IMR-90 (cell line): ENCODE measurements around the gene PALM3. TPM values are rescaled to one million over a fixed set of nuclear protein-coding genes. Genes with fewer than 3 reads are reported as not detected.

Experiments
- ATAC-seq: fragments of 200-7000 bp; cut with Tn5 transposase; 2 replicates; pipeline ENCODE4 v1.9.1; 2020; ENCODE audit warnings: low read depth, mild to moderate bottlenecking, moderate library complexity
- BruUV-seq: library from RNA; stranded (reverse); fragments of 400-500 nt; replicated peaks from 2 replicates; lab custom pipeline; 2021; lab: Mats Ljungman, UMichigan
- CTCF ChIA-PET: fragments of 300-600 bp; formaldehyde crosslinking; extraction: SDS; loops from one replicate; lab custom pipeline; 2021; ENCODE audit warnings: antibody characterized with exemption; lab: Yijun Ruan, JAX
- POLR2A ChIA-PET: fragments of 300-600 bp; sonication (Branson Sonifier 250); formaldehyde crosslinking; loops from one replicate; lab custom pipeline; 2022; ENCODE audit warnings: antibody characterized with exemption; ENCODE audit not compliant: unreplicated experiment; lab: Charles Lee
- DNase-seq: peaks from one replicate; pipeline ENCODE4 v3.0.0; 2013
- H2AFZ ChIP-seq: replicated peaks from 2 replicates; pipeline ENCODE3; 2013; ENCODE audit warnings: low read length, mild to moderate bottlenecking; ENCODE audit not compliant: poor library complexity
- H2AK5ac ChIP-seq: 2 replicates; pipeline ENCODE4 v1.6.1; 2013; ENCODE audit warnings: low read depth, low read length, inconsistent platforms
- H2AK9ac ChIP-seq: replicated peaks from 2 replicates; pipeline ENCODE3; 2013; ENCODE audit warnings: mild to moderate bottlenecking, low read depth, low read length, moderate library complexity; ENCODE audit not compliant: poor library complexity
- H2BK120ac ChIP-seq: 2 replicates; pipeline ENCODE4 v1.6.1; 2013; ENCODE audit warnings: low read depth, low read length, inconsistent platforms
- H2BK15ac ChIP-seq: 3 replicates; pipeline ENCODE4 v1.6.1; 2013; ENCODE audit warnings: low read depth, low read length, inconsistent platforms
- H2BK20ac ChIP-seq: 2 replicates; pipeline ENCODE4 v1.6.1; 2013; ENCODE audit warnings: low read depth, mild to moderate bottlenecking, inconsistent platforms, low read length, moderate library complexity
- H2BK5ac ChIP-seq: 2 replicates; pipeline ENCODE4 v1.6.1; 2013; ENCODE audit warnings: mild to moderate bottlenecking, low read depth, low read length, inconsistent platforms; ENCODE audit not compliant: poor library complexity, severe bottlenecking
- H3K14ac ChIP-seq: replicated peaks from 2 replicates; pipeline ENCODE4 v1.6.1; 2013; ENCODE audit warnings: low read depth, low read length, inconsistent platforms
- H3K18ac ChIP-seq: 2 replicates; pipeline ENCODE4 v1.6.1; 2013; ENCODE audit warnings: low read depth, low read length, control low read depth
- H3K23ac ChIP-seq: 2 replicates; pipeline ENCODE4 v1.6.1; 2013; ENCODE audit warnings: low read depth, low read length, inconsistent platforms
- H3K27ac ChIP-seq: 2 replicates; pipeline ENCODE4 v1.5.1; 2013; ENCODE audit warnings: mild to moderate bottlenecking, control low read depth, low read length; ENCODE audit not compliant: insufficient read depth
- H3K27me3 ChIP-seq: 2 replicates; pipeline ENCODE4 v1.6.1; 2013; ENCODE audit warnings: low read length; ENCODE audit not compliant: control insufficient read depth, insufficient read depth
- H3K36me3 ChIP-seq: 2 replicates; pipeline ENCODE4 v1.6.1; 2013; ENCODE audit warnings: low read length, mixed read lengths; ENCODE audit not compliant: control insufficient read depth, insufficient read depth
- H3K4ac ChIP-seq: 2 replicates; pipeline ENCODE4 v1.6.1; 2013; ENCODE audit warnings: low read depth, low read length, inconsistent platforms
- H3K4me1 ChIP-seq: 2 replicates; pipeline ENCODE4 v1.6.1; 2013; ENCODE audit warnings: low read length, mixed read lengths; ENCODE audit not compliant: control insufficient read depth, insufficient read depth
- H3K4me2 ChIP-seq: 2 replicates; pipeline ENCODE4 v1.6.1; 2013; ENCODE audit warnings: low read depth, mild to moderate bottlenecking, control low read depth, low read length, moderate library complexity
- H3K4me3 ChIP-seq: 2 replicates; pipeline ENCODE4 v1.5.1; 2013; ENCODE audit warnings: low read depth, mild to moderate bottlenecking, control low read depth, low read length, moderate library complexity; ENCODE audit not compliant: insufficient read depth
- H3K56ac ChIP-seq: 2 replicates; pipeline ENCODE4 v1.6.1; 2013; ENCODE audit warnings: low read length, inconsistent platforms; ENCODE audit not compliant: insufficient read depth; ENCODE audit errors: extremely low read depth
- H3K79me1 ChIP-seq, 2 experiments: 2 replicates each; pipeline ENCODE4 v1.6.1; 2013; ENCODE audit warnings: low read length in 2 of 2, inconsistent platforms in 1 of 2, low read depth in 1 of 2
- H3K9ac ChIP-seq: 2 replicates; pipeline ENCODE4 v1.6.1; 2013; ENCODE audit warnings: low read depth, low read length, control low read depth
- H3K9me1 ChIP-seq: 2 replicates; pipeline ENCODE4 v1.6.1; 2013; ENCODE audit warnings: low read length, inconsistent platforms; ENCODE audit not compliant: insufficient read depth
- H3K9me3 ChIP-seq: 2 replicates; pipeline ENCODE4 v1.6.1; 2013; ENCODE audit warnings: low read length; ENCODE audit not compliant: control insufficient read depth, insufficient read depth
- H4K20me1 ChIP-seq: 2 replicates; pipeline ENCODE4 v1.6.1; 2013; ENCODE audit warnings: low read length, inconsistent platforms; ENCODE audit not compliant: insufficient read depth
- H4K5ac ChIP-seq: 2 replicates; pipeline ENCODE4 v1.6.1; 2013; ENCODE audit warnings: mild to moderate bottlenecking, low read depth, low read length, control low read depth
- H4K8ac ChIP-seq, 2 experiments: 2 replicates each; pipeline ENCODE4 v1.6.1; 2013; ENCODE audit warnings: low read depth in 2 of 2, low read length in 2 of 2, control low read depth in 1 of 2, inconsistent platforms in 1 of 2
- H4K91ac ChIP-seq: 2 replicates; pipeline ENCODE4 v1.6.1; 2013; ENCODE audit warnings: low read depth, low read length, inconsistent platforms; ENCODE audit not compliant: insufficient read depth
- BHLHE40 ChIP-seq: fragments of 150-350 bp; IDR thresholded peaks from 2 replicates; pipeline ENCODE4 v1.6.1; 2016; ENCODE audit warnings: mild to moderate bottlenecking, low read depth, low read length
- CEBPB ChIP-seq: IDR thresholded peaks from 2 replicates; pipeline ENCODE4 v1.6.1; 2012; ENCODE audit warnings: low read depth, low read length, improper control_type of control experiment
- RCOR1 ChIP-seq: IDR thresholded peaks from 2 replicates; pipeline ENCODE4 v1.6.1; 2012; ENCODE audit warnings: mild to moderate bottlenecking, low read length, improper control_type of control experiment; ENCODE audit not compliant: insufficient replicate concordance
- WGBS, 2 experiments: methylation state at CpG; one replicate each; pipeline versions ENCODE4 v1.1.5 to v1.1.7; 2013; ENCODE audit warnings: missing lambda C conversion rate in 2 of 2; ENCODE audit not compliant: insufficient read length in 1 of 2; ENCODE audit errors: extremely low coverage in 2 of 2; 5-methylcytosine and 5-hydroxymethylcytosine counted together
- dilution Hi-C: fragments of 300-500 bp; cut with HindIII; formaldehyde crosslinking; loops from one replicate; pipeline ENCODE4 v1.14.3; 2018; ENCODE audit warnings: low sequenced_read_pairs; ENCODE audit not compliant: unreplicated experiment
- in situ Hi-C: fragments of 300-500 bp; cut with MboI; formaldehyde crosslinking; loops from 3 replicates; pipeline ENCODE4 v1.14.3; 2019; ENCODE audit warnings: low sequenced_read_pairs, inconsistent platforms, mixed read lengths
- intact Hi-C: fragments of 100-400 bp; cut with micrococcal nuclease; formaldehyde crosslinking; loops from 2 replicates; pipeline ENCODE4 v1.10.0; 2022
- polyA plus RNA-seq, 3 experiments: library from polyadenylated mRNA; depleted of rRNA; stranded (reverse); fragments of >200 nt; gene quantifications; 2 replicates each; pipeline ENCODE4 v1.2.3, GENCODE V29; 2012; ENCODE audit warnings: low replicate concordance in 1 of 3
- total RNA-seq: library from RNA; depleted of rRNA; stranded (reverse); fragments of >200 nt; gene quantifications from 2 replicates; pipeline ENCODE4 v1.2.3, GENCODE V29; 2012

The PALM3 gene
- total and polyA plus RNA-seq, 2 of the 4 experiments (the other 2 are of a cell fraction), result 0.18 to 0.84 TPM

GRCh38 chr19:14089662-14090508, 28.0 kb upstream of the PALM3 start:
- TF ChIP-seq RCOR1 (no peak), BHLHE40 (no peak), CEBPB (no peak)
- intact Hi-C loops (loop anchor here (2.0 kb wide), 1 partner anchor 47 kb away; the partner anchor contains the start of gene ASF1B), dilution Hi-C loops (no loop called here), in situ Hi-C loops (loop anchor here (25.0 kb wide), 1 partner anchor 328 kb away; the partner anchor contains the start of genes C19orf53 and MRI1)
- H3K4me1 ChIP-seq, result no peaks in the 10 kb centered on the region
- H3K56ac ChIP-seq, result peak overlapping the region; percentile 16; the same call in 1 of the 2 replicates
- peak overlapping the region; percentile 62 for H3K4me3 ChIP-seq
- DNase-seq, result peak; percentile 74
- no peak overlapping the region for H2AK5ac ChIP-seq
- H4K8ac ChIP-seq, result no peak overlapping the region
- H3K79me1 ChIP-seq, result peaks cover 0 to 6% of the 10 kb centered on the region in 2 experiments; a peak in 2 of 4 replicates
- H4K5ac ChIP-seq, result no peak overlapping the region
- peak overlapping the region; percentile 80; the same call in 1 of the 2 replicates for H3K23ac ChIP-seq
- no peaks in the 10 kb centered on the region for H3K9me1 ChIP-seq
- ChIA-PET POLR2A (no interaction called here), CTCF (no interaction called here)
- no peak overlapping the region for H2BK120ac ChIP-seq
- WGBS, 2 experiments, result 0% methylated on average over 69 of the region's 142 CpGs; no CpG with 5 or more reads in 1 of the 2 experiments
- peak overlapping the region; percentile 75 for H2AK9ac ChIP-seq
- no peak overlapping the region for H4K91ac ChIP-seq
- peak overlapping the region; percentile 87 for H2AFZ ChIP-seq
- H3K4ac ChIP-seq, result no peak overlapping the region
- peak overlapping the region; percentile 65 for H2BK5ac ChIP-seq
- peak overlapping the region; percentile 63 for H3K4me2 ChIP-seq
- no peak overlapping the region for H2BK15ac ChIP-seq
- BruUV-seq, result no TSS peak
- H3K27ac ChIP-seq, result peak overlapping the region; percentile 61; the same call in 1 of the 2 replicates
- peaks cover 12% of the 10 kb centered on the region for H3K36me3 ChIP-seq
- peaks cover 7% of the 10 kb centered on the region for H4K20me1 ChIP-seq
- no peak overlapping the region for H3K14ac ChIP-seq
- H3K27me3 ChIP-seq, result no peaks in the 10 kb centered on the region
- ATAC-seq, result peak; percentile 27
- no peak overlapping the region for H2BK20ac ChIP-seq
- peak overlapping the region; percentile 70; the same call in 1 of the 2 replicates for H3K9ac ChIP-seq
- H3K9me3 ChIP-seq, result peaks cover 8% of the 10 kb centered on the region
- H3K18ac ChIP-seq, result no peak overlapping the region
